ENCODE data around the gene TMEM30B.

DNA sequence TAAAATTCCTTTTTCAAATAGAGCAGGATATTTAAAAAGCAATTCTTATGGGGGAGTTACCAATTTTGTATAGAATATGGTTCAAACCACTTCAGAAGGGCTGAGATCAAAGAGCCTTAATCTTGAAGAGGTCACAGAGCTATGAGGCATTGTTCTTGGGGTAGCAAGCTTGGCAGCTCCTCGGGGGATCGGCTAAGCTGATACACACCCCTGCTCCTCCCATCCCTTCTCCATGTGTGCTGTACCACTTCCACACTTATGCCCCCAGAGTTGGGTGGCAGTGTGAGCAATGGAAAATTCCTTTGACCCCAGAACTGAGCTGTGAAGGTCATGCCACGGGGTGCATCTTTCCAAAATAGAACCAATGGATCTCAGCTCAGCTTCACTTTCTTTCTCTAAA, 15.0 kb upstream of the TMEM30B start:
- TF ChIP-seq, protein P1, sequence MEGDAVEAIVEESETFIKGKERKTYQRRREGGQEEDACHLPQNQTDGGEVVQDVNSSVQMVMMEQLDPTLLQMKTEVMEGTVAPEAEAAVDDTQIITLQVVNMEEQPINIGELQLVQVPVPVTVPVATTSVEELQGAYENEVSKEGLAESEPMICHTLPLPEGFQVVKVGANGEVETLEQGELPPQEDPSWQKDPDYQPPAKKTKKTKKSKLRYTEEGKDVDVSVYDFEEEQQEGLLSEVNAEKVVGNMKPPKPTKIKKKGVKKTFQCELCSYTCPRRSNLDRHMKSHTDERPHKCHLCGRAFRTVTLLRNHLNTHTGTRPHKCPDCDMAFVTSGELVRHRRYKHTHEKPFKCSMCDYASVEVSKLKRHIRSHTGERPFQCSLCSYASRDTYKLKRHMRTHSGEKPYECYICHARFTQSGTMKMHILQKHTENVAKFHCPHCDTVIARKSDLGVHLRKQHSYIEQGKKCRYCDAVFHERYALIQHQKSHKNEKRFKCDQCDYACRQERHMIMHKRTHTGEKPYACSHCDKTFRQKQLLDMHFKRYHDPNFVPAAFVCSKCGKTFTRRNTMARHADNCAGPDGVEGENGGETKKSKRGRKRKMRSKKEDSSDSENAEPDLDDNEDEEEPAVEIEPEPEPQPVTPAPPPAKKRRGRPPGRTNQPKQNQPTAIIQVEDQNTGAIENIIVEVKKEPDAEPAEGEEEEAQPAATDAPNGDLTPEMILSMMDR (IDR thresholded peaks at IDR 0.05; ENCODE audit: low read depth, low read length, missing input control), result no peak
- TF ChIP-seq, protein P2, sequence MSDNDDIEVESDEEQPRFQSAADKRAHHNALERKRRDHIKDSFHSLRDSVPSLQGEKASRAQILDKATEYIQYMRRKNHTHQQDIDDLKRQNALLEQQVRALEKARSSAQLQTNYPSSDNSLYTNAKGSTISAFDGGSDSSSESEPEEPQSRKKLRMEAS (IDR thresholded peaks at IDR 0.05), result no peak
- TF ChIP-seq TAF1 (conservative IDR thresholded peaks at IDR 0.05) (no peak), FOXA1 (IDR thresholded peaks at IDR 0.05) (no peak), SP1 (IDR thresholded peaks at IDR 0.05) (no peak), FOXA2 (IDR thresholded peaks at IDR 0.05) (no peak), GABPA (IDR thresholded peaks at IDR 0.05 in 1 of 2, conservative IDR thresholded peaks at IDR 0.05 in 1 of 2) (no peak)
- TF ChIP-seq, protein P3, sequence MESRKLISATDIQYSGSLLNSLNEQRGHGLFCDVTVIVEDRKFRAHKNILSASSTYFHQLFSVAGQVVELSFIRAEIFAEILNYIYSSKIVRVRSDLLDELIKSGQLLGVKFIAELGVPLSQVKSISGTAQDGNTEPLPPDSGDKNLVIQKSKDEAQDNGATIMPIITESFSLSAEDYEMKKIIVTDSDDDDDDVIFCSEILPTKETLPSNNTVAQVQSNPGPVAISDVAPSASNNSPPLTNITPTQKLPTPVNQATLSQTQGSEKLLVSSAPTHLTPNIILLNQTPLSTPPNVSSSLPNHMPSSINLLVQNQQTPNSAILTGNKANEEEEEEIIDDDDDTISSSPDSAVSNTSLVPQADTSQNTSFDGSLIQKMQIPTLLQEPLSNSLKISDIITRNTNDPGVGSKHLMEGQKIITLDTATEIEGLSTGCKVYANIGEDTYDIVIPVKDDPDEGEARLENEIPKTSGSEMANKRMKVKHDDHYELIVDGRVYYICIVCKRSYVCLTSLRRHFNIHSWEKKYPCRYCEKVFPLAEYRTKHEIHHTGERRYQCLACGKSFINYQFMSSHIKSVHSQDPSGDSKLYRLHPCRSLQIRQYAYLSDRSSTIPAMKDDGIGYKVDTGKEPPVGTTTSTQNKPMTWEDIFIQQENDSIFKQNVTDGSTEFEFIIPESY (IDR thresholded peaks at IDR 0.05), result no peak
